NOMO-1 (cell line): Measurements from ENCODE around the gene VASH2.
"Not testable (repeated sequence)": the region's sequence is repeated elsewhere in the genome, so short reads cannot be mapped to it uniquely, and the experiment has no call there.

Experiments
- DNase-seq, 2 experiments: peaks; one replicate each; lab custom pipeline; 2025; ENCODE audit not compliant: unreplicated experiment in 2 of 2; lab: John Stamatoyannopoulos, UW

Gene VASH2

GRCh38 chr1:212954514-212954913 is 4.2 kb downstream of the VASH2 start:
- no peak for DNase-seq

- no peak for DNase-seq
Observed at GRCh38 chr1:212955098-212955497, 4.8 kb downstream of the VASH2 start.

GRCh38 chr1:212955961-212956620 is 5.8 kb downstream of the VASH2 start:
- no peak for DNase-seq

- DNase-seq, result no peak
Observed at GRCh38 chr1:212957546-212957945, 7.2 kb downstream of the VASH2 start.

- no peak for DNase-seq
Observed at GRCh38 chr1:212958175-212958574, 7.8 kb downstream of the VASH2 start.

GRCh38 chr1:212959266-212960220 is 9.2 kb downstream of the VASH2 start:
- no peak for DNase-seq

GRCh38 chr1:212960932-212961331 is 10.6 kb downstream of the VASH2 start:
- DNase-seq, result no peak

- DNase-seq, result no peak
Observed at GRCh38 chr1:212962509-212962908, 12.2 kb downstream of the VASH2 start.

- DNase-seq, result no peak
Observed at GRCh38 chr1:212964102-212964501, 13.8 kb downstream of the VASH2 start.

- DNase-seq, result not testable (repeated sequence)
Observed at GRCh38 chr1:212964993-212965392, 14.7 kb downstream of the VASH2 start.

GRCh38 chr1:212966616-212967015 is 16.3 kb downstream of the VASH2 start:
- no peak for DNase-seq

GRCh38 chr1:212967801-212968200 is 17.5 kb downstream of the VASH2 start:
- DNase-seq, result peak in 1 of 2 experiments; percentile 23

- DNase-seq, result no peak
Observed at GRCh38 chr1:212968368-212968863, 18.1 kb downstream of the VASH2 start.

- no peak for DNase-seq
Observed at GRCh38 chr1:212970085-212970484, 19.7 kb downstream of the VASH2 start.

- DNase-seq, result no peak
Observed at GRCh38 chr1:212971312-212971711, 21.0 kb downstream of the VASH2 start.

- DNase-seq, result no peak
Observed at GRCh38 chr1:212973426-212973825, 23.1 kb downstream of the VASH2 start.

- DNase-seq, result no peak
Observed at GRCh38 chr1:212973899-212974298, 23.6 kb downstream of the VASH2 start.

- no peak for DNase-seq
Observed at GRCh38 chr1:212974711-212975110, 24.4 kb downstream of the VASH2 start.

GRCh38 chr1:212975111-212975918 is 25.0 kb downstream of the VASH2 start:
- no peak for DNase-seq

- DNase-seq, result no peak
Observed at GRCh38 chr1:212976586-212976985, 26.2 kb downstream of the VASH2 start.
